NCI-H146 (cell line): ENCODE data around the gene AIG1.

Experiments used
- DNase-seq: peaks from one replicate; lab custom pipeline; 2025; lab: John Stamatoyannopoulos, UW

Gene AIG1

GRCh38 chr6:143196525-143197225 lies 136.0 kb downstream of the AIG1 start:
- DNase-seq = no peak

GRCh38 chr6:143197377-143197776 lies 136.7 kb downstream of the AIG1 start:
- no peak for DNase-seq

- DNase-seq = no peak
Observed at GRCh38 chr6:143198312-143198711, 137.6 kb downstream of the AIG1 start.

GRCh38 chr6:143199291-143199690 lies 138.6 kb downstream of the AIG1 start:
- DNase-seq = no peak

- DNase-seq = no peak
Observed at GRCh38 chr6:143200167-143200770, 139.6 kb downstream of the AIG1 start.

GRCh38 chr6:143204045-143204444 lies 143.4 kb downstream of the AIG1 start:
- no peak for DNase-seq

GRCh38 chr6:143205131-143205535 lies 144.4 kb downstream of the AIG1 start:
- no peak for DNase-seq

- DNase-seq = no peak
Observed at GRCh38 chr6:143205585-143205984, 144.9 kb downstream of the AIG1 start.

- no peak for DNase-seq
Observed at GRCh38 chr6:143205991-143206390, 145.3 kb downstream of the AIG1 start.

GRCh38 chr6:143206550-143206949 lies 145.9 kb downstream of the AIG1 start:
- DNase-seq = no peak

- DNase-seq = no peak
Observed at GRCh38 chr6:143210420-143210819, 149.7 kb downstream of the AIG1 start.

- no peak for DNase-seq
Observed at GRCh38 chr6:143213859-143214376, 153.2 kb downstream of the AIG1 start.

- DNase-seq = no peak
Observed at GRCh38 chr6:143215363-143215762, 154.7 kb downstream of the AIG1 start.

GRCh38 chr6:143215771-143216170 lies 155.1 kb downstream of the AIG1 start:
- no peak for DNase-seq

- no peak for DNase-seq
Observed at GRCh38 chr6:143218233-143218632, 157.5 kb downstream of the AIG1 start.

GRCh38 chr6:143221698-143222097 lies 161.0 kb downstream of the AIG1 start:
- DNase-seq = no peak

GRCh38 chr6:143222310-143222709 lies 161.6 kb downstream of the AIG1 start:
- no peak for DNase-seq

- DNase-seq = no peak
Observed at GRCh38 chr6:143222801-143223231, 162.1 kb downstream of the AIG1 start.

GRCh38 chr6:143223895-143224294 lies 163.2 kb downstream of the AIG1 start:
- no peak for DNase-seq

GRCh38 chr6:143224516-143224915 lies 163.8 kb downstream of the AIG1 start:
- DNase-seq = no peak

- no peak for DNase-seq
Observed at GRCh38 chr6:143225929-143226328, 165.2 kb downstream of the AIG1 start.

GRCh38 chr6:143227675-143228074 lies 167.0 kb downstream of the AIG1 start:
- no peak for DNase-seq

GRCh38 chr6:143229400-143229799 lies 168.7 kb downstream of the AIG1 start:
- DNase-seq = no peak

- DNase-seq = peak; percentile 12
Observed at GRCh38 chr6:143232849-143233248, 172.2 kb downstream of the AIG1 start.
